Ammon's horn (tissue), 1 donor: ENCODE measurements around the gene CBLN3.

Source experiments
- DNase-seq: peaks from one replicate; pipeline ENCODE4 v3.0.0-alpha.2; 2016; ENCODE audit warnings: low spot score

CBLN3 gene

GRCh38 chr14:24425704-24426103, 3.8 kb downstream of the CBLN3 start:
- no peak for DNase-seq

GRCh38 chr14:24422694-24423601, 6.5 kb downstream of the CBLN3 start:
- DNase-seq, result no peak

- DNase-seq, result no peak
Observed at GRCh38 chr14:24422261-24422660, 7.2 kb downstream of the CBLN3 start.

GRCh38 chr14:24418492-24418873, 11.0 kb downstream of the CBLN3 start:
- no peak for DNase-seq

- DNase-seq, result no peak
Observed at GRCh38 chr14:24417832-24418491, 11.5 kb downstream of the CBLN3 start.

- no peak for DNase-seq
Observed at GRCh38 chr14:24416932-24417619, 12.4 kb downstream of the CBLN3 start.

- DNase-seq, result no peak
Observed at GRCh38 chr14:24416254-24416931, 13.1 kb downstream of the CBLN3 start.

GRCh38 chr14:24415421-24416253, 13.8 kb downstream of the CBLN3 start:
- no peak for DNase-seq

- no peak for DNase-seq
Observed at GRCh38 chr14:24414732-24415420, 14.6 kb downstream of the CBLN3 start.

GRCh38 chr14:24414077-24414476, 15.4 kb downstream of the CBLN3 start:
- no peak for DNase-seq

GRCh38 chr14:24411443-24412389, 17.8 kb downstream of the CBLN3 start:
- DNase-seq, result peak; percentile 30

GRCh38 chr14:24409956-24410355, 19.5 kb downstream of the CBLN3 start:
- DNase-seq, result no peak

GRCh38 chr14:24409192-24409591, 20.3 kb downstream of the CBLN3 start:
- DNase-seq, result no peak

- no peak for DNase-seq
Observed at GRCh38 chr14:24408764-24409163, 20.7 kb downstream of the CBLN3 start.

GRCh38 chr14:24407608-24408325, 21.7 kb downstream of the CBLN3 start:
- DNase-seq, result no peak

- no peak for DNase-seq
Observed at GRCh38 chr14:24406416-24406815, 23.1 kb downstream of the CBLN3 start.

- no peak for DNase-seq
Observed at GRCh38 chr14:24404814-24405213, 24.7 kb downstream of the CBLN3 start.

- DNase-seq, result no peak
Observed at GRCh38 chr14:24403294-24403998, 26.0 kb downstream of the CBLN3 start.
